Measurements from ENCODE around the gene TMEM44.

DNA sequence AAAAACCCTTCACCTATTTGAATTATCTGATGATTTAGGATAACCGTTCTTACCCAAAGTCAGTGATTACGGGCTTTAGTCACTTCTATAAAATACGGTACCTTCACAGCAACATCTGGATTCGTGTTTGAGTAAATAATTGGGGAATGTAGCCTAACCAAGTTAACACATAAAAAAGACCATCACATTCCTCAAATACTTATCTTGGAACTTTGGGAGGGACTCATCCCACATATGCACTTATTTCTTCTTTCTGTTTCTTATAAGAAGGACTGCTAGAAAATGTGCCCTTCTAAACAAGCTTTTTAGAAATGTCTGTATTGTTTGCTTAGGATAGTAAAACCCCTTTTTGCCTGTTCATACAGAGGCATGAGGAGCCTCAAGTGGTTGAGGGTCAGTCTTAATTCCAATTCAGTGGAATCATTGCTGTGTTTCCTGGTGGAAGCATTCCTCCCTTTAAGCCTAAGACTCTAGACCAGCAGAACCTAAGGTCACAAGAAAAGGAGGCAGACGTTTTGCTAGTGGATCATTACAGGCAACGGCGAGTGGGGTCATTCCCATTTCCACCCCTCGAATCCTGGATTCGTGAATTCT is 67.5 kb downstream of the TMEM44 start:
- TF ChIP-seq POLR2A (IDR thresholded peaks at IDR 0.05), result no peak
- TF ChIP-seq, protein P1, sequence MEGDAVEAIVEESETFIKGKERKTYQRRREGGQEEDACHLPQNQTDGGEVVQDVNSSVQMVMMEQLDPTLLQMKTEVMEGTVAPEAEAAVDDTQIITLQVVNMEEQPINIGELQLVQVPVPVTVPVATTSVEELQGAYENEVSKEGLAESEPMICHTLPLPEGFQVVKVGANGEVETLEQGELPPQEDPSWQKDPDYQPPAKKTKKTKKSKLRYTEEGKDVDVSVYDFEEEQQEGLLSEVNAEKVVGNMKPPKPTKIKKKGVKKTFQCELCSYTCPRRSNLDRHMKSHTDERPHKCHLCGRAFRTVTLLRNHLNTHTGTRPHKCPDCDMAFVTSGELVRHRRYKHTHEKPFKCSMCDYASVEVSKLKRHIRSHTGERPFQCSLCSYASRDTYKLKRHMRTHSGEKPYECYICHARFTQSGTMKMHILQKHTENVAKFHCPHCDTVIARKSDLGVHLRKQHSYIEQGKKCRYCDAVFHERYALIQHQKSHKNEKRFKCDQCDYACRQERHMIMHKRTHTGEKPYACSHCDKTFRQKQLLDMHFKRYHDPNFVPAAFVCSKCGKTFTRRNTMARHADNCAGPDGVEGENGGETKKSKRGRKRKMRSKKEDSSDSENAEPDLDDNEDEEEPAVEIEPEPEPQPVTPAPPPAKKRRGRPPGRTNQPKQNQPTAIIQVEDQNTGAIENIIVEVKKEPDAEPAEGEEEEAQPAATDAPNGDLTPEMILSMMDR (IDR thresholded peaks at IDR 0.05), result no peak
- TF ChIP-seq POLR2AphosphoS5 (IDR thresholded peaks at IDR 0.05), result no peak
- no peak for TF ChIP-seq EP300 (IDR thresholded peaks at IDR 0.05)
